NCI-H526 (cell line): ENCODE measurements around the gene DGKZ.
A peak's percentile ranks its signal among the peaks of the same experiment; 100 is the strongest.
"Not testable (repeated sequence)": the region's sequence is repeated elsewhere in the genome, so short reads cannot be mapped to it uniquely, and the experiment has no call there.

Experiments used
- DNase-seq, 2 experiments: peaks; one replicate each; lab custom pipeline; 2025; lab: John Stamatoyannopoulos, UW

The DGKZ gene, protein sequence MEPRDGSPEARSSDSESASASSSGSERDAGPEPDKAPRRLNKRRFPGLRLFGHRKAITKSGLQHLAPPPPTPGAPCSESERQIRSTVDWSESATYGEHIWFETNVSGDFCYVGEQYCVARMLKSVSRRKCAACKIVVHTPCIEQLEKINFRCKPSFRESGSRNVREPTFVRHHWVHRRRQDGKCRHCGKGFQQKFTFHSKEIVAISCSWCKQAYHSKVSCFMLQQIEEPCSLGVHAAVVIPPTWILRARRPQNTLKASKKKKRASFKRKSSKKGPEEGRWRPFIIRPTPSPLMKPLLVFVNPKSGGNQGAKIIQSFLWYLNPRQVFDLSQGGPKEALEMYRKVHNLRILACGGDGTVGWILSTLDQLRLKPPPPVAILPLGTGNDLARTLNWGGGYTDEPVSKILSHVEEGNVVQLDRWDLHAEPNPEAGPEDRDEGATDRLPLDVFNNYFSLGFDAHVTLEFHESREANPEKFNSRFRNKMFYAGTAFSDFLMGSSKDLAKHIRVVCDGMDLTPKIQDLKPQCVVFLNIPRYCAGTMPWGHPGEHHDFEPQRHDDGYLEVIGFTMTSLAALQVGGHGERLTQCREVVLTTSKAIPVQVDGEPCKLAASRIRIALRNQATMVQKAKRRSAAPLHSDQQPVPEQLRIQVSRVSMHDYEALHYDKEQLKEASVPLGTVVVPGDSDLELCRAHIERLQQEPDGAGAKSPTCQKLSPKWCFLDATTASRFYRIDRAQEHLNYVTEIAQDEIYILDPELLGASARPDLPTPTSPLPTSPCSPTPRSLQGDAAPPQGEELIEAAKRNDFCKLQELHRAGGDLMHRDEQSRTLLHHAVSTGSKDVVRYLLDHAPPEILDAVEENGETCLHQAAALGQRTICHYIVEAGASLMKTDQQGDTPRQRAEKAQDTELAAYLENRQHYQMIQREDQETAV

DNA sequence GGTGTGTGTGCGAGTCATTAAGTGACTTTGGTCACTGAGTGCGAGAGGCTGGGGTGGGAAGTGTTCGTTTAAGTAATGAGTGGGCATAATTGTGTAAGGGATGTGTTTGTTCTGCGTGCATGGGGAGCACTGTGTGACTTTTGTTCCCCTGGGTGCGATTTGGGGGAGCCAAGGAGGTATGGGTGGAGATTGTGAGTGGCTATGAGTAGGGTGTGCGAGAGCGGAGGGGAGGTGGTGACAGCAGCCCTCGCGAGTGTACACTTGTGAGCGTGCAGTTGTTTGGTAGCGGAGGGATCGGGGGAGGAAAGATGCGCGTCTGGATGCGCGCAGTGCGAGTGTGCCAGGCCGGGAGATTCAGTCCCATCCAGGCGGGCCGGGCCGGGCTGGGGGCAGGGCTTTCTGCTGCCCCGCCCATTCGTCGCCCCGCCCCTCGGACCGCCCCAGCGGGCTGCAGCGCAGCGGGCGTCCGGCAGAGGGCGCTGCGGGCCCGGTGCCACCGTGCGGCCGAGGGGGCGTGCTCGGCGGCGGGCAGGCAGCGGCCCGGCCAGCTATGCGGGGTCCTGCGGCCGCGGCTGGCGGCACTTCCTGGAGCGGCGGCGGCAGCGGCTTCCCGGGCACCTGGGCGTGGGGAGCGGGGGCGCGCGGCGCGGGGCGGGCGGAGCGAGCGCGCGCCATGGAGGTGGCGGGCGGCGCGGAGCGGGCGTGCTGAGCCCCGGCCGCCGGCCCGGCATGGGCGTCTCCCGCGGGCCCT lies at the start of gene DGKZ:
Gene DGKZ (plus strand): TSS at position 578 of the 751 bp plus-strand sequence. CDS start 197 bp downstream, outside the sequence.
- DNase-seq = peak; percentile 79 to 97

DNA sequence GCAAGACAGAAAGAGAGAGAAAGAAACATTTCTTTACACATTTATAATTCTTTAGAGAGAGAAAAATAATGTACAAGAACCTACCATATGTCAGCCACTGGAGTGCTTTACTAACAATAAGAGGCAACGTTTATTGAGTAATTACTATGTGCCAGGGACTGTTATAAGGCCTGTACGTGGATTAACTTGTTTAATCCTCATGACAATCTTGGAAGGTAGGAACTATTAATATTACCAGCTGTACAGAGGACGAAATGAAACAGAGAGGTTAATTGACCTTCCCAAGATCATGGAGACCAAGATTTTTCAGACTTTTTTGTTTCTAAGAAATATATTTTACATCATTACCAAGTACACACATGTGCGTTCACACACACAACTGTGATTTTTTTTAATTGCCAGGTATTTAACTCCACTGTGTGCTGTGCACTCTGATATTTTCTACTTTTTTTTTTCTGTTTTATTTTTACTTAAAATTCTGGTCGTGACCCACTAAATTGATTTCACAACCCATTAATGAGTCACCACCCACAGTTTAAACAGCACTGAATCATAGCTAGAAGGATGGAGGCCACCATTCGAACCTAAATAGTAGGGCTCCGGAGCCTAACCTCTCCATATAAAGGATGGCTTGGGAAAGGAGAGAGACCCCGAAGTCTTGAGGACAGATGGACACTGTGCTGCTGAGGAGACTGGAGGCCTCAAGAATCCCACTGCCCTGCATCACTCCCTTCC lies 48.4 kb upstream of the DGKZ start:
- DNase-seq = no peak

DNA sequence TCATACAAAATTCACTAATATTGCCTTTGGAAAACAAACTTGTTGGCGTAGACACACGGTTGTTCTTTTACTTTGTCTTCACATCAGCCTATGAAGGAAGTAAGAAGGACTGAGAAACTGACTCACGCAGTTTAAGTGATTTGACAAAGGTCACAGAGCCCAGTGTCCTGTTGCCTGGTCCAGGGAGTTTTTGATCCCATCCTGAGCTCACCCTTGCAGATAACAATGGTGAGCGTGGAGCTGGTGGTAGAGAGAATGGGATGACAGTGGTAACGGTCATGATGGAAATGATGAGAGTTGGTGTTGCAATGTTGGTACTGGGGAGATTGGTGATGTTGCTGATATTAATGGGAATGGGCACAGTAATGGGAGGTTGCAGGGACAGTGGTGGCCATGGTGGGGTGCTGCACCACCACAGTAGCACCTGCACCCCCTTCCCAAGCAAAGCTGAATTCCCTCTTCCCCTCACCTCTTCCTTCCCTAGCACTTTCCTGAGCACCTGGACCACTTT lies 47.8 kb upstream of the DGKZ start:
- DNase-seq = no peak

DNA sequence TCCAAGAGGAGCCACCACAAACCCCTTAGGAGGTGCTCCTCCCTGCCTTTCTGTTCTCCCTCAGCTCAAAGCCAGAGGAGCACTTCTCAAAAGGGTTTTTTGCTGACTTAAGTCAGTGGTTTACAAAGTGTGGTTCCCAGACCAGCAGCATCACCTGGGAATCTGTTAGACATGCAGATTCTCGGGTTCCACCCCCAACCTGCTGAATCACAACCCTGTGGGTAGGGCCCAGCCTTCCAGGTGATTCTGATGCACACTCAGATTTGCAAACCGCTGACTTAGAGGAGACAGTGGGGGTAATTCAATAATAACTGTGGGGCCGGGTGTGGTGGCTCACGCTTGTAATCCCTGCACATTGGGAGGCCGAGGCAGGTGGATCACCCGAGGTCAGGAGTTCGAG lies 47.0 kb upstream of the DGKZ start:
- no peak for DNase-seq

DNA sequence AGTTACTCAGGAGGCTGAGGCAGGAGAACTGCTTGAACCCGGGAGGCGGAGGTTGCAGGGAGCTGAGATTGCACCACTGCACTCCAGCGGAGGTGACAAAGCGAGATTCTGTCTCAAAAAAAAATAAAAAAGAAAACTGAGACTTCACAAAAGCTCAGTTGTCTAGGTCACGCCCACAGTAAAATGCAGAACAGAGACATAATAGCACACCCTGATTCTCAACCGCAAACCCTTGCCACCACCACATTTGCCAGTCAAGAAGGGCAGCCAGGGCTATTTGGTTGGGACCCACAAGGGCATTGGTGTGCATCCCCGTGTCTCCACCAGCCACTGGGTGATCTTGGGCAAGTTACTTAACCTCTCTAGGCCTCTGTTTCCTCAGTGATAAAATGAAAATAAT lies 44.4 kb upstream of the DGKZ start:
- no peak for DNase-seq

DNA sequence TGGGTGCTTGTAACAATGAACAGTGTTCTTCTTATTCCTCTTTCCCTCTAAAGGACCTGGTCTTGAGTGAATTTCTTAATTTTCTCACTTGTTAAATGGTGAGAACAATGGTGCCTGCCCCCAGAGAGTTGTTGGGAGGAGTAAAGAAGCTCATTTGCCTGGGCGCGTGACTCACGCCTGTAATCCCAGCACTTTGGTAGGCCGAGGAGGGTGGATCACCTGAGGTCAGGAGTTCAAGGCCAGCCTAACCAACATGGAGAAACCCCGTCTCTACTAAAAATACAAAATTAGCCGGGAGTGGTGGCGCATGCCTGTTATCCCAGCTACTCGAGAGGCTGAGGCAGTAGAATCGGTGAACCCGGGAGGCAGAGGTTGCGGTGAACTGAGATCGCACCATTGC lies 43.2 kb upstream of the DGKZ start:
- DNase-seq = not testable (repeated sequence)

DNA sequence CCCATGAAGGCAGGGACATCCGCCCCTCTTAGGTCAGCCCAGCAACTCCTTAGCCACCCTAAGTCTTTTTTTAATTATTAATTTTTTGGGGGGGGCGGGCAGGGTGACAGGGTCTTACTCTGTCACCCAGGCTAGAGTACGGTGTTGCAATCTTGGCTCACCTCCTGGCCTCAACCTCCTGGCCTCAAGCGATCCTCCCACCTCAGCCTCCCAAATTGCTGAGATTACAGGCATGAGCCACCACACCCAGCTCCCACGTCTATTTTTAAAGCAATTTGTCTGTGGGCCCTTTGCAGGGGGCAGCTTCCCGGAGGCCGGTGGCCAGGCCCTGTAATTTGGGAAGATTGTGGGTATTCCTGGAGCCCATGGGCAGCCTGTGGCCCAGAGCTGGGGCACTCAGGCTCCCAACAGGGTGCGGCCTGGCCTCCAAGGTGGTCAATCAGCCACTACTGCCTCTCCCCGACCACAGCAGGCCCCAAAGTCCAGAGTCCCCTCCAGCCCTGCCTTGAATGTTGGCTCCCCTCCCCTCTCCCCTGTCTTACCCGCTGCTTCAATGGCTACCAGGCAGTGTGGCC lies 42.6 kb upstream of the DGKZ start:
- DNase-seq = no peak

DNA sequence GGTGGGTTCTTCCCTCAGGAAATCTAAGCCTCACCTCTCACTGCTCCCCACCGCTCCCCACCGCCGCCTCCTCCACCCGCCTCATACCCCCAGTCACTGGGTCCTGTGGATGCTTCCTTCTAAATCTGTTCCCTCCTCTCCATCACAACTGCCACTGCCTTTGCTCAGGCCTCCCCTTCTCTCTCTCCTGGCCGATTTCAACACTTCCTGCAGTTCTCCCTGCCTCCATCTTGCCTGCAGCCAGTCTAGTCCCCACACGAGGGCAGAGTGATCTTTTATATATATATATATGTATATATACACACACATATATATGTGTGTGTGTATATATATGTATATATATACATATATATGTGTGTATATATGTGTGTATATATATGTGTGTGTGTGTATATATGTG lies 42.0 kb upstream of the DGKZ start:
- peak in 1 of 2 experiments; percentile 41 for DNase-seq

DNA sequence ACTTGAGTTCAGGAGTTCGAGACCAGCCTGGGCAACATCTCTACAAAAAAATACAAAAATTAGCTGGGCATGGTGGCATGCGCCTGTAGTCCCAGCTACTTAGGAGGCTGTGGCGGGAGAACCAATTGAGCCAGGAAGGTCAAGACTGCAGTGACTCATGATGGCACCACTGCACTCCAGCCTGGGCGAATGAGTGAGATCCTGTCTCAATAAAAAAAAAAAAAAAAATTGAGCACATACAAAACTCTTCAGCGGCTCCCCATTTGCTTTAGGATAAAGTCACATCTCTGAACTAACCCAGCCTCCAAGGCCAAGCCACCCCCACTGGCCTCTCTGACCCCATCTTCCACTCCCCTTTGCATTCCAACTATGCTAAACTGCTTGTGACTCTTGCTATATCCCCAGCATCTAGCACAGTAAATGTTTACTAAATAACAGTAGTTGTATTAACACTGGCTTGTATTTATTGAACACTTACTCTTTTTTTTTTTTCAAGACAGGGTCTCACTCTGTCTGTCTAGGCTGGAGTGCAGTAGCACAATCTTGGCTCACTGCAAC lies 40.9 kb upstream of the DGKZ start:
- DNase-seq = no peak

DNA sequence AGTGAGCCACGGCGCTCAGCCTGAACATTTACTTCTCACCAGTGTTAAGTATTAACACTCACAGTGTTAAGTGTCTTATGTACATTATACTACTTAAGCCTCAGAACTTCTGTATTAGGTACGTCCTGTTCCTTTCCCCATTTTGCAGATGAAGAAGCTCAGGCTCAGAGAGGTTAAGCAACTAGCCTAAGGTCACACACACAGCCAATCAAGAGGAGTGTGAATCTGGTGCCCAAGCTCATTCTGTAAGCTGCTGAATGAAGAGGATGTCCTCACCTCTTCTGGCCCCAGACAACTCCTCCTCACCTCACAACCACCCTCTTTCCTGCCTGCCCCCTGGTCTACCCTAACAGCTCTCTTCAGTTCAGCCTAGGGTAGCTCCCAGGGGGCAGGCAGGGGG lies 39.9 kb upstream of the DGKZ start:
- no peak for DNase-seq

DNA sequence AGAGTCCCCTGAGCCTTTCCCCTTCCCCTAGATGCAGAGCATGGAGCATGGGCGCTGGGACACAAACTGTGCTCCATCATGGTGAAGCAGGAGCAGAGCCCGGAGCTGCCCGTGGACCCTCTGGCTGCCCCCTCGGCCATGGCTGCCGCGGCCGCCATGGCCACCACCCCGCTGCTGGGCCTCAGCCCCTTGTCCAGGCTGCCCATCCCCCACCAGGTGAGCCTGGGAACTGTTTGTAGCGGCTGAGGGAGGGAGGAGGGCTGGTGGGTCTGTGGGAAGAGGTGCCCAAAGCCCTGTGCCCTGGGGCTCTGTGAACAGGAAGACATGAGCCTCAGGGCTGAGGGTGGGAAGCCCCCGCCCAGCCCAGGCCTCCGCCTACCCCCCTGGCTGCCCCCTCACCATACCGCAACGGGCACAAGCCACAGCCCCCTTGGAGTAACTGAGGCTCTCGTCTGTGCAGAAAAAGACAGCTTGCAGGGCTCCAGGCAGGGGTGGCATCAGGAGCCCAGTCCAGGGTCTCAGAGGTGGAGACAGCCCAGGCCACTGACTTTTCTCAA lies 39.4 kb upstream of the DGKZ start:
- DNase-seq = peak in 1 of 2 experiments; percentile 23

DNA sequence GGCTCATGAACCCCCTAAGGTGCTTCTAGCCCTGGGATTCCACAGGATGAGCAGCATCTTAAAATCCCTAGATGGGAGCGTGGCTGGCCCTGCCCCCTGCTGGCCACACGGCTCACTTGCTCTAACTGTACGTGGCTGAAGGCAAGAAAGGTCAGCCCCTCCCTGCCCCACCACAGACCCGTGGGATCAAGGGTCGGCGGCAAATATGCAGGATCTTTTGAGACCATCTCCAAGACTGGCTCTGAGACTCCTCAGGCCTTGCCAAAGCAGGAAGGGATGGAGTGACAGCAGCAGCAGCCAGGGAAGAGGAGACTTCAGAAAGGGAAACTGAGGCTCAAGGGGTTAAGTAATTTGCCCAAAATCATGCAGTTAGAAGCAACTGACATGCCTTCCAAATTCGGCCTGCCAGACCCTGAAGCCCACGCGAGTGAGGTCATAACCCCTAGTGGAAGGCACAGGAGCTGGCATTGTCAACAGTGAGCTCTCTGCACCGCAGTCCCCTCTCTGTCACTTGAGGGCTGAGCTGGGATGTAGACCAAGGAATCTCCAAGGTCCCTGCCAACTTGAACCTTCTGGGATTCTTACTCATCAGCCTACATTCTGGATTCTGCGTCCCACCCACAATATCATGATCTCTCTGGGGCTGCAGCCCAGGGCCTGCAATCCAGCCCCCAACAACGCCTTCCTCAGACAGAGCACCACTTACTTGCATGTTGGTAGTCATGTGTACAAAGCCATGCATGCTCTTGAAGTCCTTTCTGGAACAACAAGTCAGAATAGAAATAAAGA lies 38.4 kb upstream of the DGKZ start:
- peak; percentile 33 to 74 for DNase-seq

DNA sequence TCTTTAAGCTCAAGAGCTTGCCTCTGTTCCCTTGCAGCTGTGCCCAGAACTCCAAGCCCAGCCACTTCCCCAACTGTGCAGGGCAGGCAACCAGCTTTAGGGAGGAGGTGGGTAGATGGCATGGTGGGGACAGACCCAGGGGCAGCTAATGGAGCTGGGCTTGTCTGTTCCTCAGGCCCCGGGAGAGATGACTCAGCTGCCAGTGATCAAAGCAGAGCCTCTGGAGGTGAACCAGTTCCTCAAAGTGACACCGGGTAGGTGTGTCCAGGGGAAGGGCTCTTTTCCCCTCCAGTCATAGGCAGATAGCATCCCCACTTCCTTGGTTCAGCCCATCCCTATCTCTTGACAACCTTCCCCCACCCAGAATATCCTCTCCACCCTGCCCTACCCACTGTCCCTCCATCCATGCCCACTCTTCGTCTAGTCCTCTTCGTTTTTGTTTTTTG lies 37.4 kb upstream of the DGKZ start:
- no peak for DNase-seq

DNA sequence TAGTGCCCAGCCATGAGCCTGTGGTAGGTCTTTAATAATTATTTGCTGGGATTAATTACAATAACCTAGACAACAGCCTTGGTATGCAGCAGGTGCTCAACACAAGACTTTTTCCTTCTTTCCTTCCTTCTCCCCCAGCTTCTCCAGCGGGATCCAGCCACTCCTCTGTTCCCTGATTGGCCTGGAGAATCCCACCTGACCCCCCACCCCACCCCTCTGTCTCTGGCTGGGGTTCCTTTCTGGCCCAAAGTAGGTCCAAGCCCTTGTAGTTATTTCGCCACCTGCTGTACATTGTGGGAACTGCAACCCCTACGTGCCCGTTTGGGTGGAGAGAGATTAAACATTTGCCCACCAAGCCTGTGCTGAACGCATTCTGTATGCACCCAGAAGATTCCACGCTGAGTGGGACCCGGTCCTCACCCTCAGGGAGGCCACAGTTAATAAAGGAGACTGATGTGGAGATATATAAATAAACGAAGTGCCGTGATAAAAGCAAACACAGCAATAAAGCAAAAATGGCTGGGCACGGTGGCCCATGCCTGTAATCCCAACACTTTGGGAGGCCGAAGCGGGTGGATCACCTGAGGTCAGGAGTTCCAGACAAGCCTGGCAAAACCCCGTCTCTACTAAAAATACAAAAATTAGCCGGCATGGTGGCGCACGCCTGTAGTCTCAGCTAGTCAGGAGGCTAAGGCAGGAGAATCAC lies 32.1 kb upstream of the DGKZ start:
- DNase-seq = peak; percentile 80 to 92

DNA sequence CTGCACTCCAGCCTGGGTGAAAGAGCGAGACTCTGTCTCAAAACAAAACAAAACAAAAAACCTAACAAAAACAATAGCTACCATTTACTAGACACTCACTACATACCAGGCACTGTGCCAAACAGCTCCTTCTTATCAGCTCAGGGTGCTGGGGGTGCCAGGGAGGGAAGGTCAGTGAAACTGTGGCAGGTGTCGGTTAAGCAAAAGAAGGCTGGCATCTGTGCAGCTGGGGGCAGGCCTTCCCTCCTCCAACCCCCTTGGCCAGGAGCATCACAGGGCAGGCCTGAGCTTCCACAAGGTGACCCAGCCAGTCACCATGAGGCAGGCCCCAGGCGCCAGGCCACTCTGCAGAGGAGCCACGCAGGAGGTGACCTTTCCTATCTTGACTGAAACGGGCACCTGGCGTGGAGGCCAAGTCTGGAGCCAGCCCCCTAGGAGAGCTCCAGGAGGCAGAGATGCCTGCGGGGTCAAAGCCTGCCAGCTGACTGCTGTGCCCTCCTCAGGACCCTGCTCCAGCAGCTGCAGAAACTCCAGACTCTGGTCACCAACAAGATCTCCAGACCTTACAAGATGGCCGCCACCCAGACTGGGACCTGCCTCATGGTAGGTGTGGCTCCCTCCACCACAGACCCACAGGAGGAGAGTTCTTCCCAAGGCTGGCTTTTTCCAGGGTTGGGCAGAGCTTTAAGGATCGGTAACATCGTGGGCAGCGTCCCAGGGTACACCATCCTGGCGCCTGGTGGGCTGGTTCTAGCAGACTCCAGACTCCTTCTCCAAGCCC lies 31.3 kb upstream of the DGKZ start:
- DNase-seq = no peak

DNA sequence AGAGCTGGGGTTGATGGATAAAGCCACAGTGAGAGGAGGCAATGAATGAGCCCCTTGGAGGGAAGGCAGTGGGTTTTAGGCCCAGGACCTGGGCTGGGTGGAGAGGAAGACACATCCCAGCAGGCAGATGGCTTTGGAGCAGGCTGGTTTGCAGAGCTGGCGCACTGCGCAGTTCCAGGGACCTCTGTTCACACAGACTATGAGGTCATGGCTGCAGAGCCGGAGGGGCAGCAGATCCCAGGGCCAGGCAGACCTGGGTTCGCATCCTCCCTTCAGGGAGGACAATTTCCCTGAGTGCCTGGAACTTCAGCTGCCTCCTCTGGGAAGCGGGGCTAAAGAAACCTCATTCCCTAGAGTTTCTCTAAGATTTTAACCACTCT lies 28.2 kb upstream of the DGKZ start:
- DNase-seq = no peak

DNA sequence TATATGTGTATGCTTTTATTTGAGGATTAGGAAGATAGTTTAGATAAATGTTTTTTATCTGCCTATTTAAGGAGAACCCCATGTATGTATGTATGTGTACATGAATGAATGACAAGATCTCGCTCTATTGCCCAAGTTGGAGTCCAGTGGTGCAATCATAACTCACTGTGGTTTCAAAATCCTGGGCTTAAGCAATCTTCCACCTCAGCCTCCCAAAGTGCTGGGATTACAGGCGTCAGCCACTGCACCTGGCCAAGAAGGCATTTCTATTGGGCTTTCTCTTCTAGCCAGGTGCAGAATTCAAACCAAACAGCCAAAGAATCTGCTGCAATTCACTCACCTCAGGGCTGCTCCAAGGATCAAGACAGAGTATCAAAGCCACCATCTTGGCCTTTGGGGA lies 25.5 kb upstream of the DGKZ start:
- DNase-seq = no peak

DNA sequence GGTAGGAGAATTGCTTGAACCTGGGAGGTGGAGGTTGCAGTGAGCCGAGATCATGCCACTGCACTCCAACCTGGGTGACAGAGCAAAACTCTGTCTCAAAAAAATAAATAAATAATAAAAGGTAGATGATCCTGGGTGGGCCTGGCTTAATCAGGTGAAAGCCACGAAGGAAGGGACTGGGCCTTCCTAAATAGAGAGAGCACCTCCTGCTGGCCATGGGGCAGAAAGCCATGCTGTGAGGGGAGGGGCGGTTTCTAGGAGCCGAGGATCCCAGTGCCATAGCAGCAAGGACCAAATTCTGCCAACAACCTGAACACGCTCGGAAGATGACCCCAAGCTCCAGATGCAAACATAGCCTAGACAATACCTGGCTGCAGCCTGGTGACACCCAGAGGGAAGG lies 24.5 kb upstream of the DGKZ start:
- peak in 1 of 2 experiments; percentile 17 for DNase-seq
